HG02870 (cell line): ENCODE data around the gene KCNAB1.
A peak's percentile ranks its signal among the peaks of the same experiment; 100 is the strongest.

ENCODE experiments used
- ATAC-seq: cut with Tn5 transposase; IDR thresholded peaks from one replicate; pipeline ENCODE4 v1.9.1; 2021; ENCODE audit warnings: mild to moderate bottlenecking, moderate library complexity; ENCODE audit not compliant: unreplicated experiment

KCNAB1 gene

DNA sequence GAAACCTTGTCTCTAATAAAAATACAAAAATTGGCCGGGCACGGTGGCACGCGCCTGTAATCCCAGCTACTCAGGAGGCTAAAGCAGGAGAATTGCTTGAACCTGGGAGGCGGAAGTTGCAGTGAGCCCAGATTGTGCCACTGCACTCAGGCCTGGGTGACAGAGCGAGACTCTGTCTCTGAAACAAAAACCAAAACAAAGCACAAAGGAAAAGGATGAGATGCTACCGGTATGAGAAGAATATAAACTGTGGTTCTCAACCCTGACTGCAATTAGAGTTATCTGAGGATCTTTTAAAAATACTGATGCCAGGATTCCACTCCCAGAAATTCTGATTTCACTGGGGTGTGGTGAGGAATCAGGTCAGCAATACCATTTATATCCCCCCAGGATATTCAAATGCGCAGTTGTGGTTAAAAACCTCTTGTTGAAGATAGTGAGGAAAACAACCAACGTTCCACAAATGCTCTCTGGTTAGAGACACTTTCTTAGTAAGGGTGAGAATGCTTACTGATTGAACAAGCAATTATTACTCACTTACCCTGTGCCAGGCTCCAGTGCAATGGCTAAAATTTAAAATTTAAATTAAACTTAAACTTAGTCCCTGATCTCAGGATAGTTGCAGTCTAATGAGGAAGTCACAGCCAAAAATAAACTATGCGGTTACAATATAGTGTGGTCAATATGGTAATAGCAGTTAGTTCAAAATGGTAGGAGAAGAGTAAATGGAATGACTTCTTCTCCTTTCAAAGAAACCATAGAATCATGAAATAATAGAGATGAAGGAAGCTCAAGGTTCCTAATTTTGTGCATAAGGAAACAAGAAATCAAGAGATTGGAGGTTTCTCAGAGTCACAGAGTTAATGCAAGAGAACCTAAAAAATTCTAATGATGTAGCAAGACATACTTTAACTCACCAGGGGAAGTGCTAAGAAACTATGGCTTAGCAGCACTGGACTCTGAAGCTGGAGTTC is 325.0 kb downstream of the KCNAB1 start:
- ATAC-seq, result no peak

GRCh38 chr3:156448300-156448699 is 327.9 kb downstream of the KCNAB1 start:
- ATAC-seq, result peak; percentile 65

DNA sequence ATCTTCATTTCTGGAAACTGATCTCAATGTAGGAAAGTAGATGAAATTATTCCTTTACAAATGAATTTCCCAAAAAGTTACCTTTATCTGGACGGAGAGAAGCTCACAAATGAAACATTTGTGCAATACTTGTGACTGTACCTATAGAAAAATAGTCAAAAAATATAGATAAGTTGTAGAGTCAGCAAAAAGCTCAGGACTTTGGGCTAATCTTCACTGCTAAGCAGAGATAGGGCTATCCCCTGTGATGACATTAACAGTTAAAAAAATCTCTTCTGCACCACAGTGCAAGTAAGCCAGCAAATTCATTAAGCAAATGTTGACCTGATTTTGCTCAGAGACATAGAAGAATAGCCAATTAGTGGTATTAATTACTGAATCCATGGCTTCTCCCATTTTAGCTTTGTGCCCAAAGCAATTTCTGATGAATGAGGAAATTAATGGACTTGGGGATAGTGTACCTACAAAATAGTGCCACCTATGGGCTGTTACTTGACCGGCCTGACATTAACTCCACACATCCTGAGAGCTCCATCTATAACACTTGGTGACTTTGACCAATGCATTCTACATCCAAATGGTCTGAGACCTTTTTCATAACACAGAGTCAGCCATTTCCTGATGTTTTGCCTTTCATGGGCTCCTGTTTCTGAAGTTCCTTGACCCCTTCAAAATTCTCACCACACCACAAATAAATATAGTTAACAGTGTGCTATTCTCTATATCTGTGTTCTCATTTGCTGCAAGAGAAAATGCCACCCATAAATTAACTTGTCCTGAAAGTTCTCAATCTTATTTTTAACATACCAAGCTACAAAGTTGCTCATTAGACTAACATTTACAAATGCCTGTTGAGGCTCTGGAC is 329.6 kb downstream of the KCNAB1 start:
- no peak for ATAC-seq

- no peak for ATAC-seq
Observed at GRCh38 chr3:156455839-156456238, 335.5 kb downstream of the KCNAB1 start.

GRCh38 chr3:156456771-156457224 is 336.4 kb downstream of the KCNAB1 start:
- ATAC-seq, result no peak

DNA sequence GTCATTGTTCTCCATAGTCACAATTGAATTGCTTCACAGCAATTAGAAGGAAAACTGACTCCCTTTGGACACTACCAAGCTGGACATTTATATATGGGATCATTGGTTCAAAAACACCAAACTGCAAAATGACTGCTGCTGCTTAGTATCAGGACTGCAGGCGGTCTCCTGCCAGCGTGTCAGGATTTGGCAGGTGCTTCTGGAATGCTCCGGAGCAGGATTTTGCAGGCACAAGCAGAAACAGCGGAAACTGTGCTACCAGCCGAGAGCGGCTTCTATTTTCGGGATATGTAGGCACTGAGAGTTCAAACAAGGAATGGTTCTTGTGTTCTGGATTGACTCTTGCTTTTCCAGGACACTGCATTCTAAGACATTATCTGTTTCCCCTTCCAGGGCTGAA is 339.1 kb downstream of the KCNAB1 start:
- ATAC-seq, result no peak

DNA sequence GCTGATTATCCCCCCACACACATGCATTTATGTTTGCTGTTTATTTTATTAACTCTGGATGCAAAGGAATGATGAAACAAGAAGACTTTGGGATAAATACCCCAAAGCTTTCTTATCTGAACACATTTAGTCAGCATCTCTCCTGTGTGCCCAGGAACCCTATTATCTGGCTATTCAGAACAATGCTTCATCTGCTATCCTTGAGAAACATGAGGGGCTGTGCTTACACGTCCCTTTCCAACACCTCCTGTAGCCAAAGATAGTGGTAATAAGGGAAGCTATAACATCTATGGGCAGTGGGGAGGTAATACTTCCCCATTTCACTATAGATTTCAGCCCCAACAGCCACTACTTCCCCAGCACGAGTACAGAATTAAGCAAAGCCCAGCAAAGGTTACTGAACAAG is 339.8 kb downstream of the KCNAB1 start:
- ATAC-seq, result peak; percentile 84

DNA sequence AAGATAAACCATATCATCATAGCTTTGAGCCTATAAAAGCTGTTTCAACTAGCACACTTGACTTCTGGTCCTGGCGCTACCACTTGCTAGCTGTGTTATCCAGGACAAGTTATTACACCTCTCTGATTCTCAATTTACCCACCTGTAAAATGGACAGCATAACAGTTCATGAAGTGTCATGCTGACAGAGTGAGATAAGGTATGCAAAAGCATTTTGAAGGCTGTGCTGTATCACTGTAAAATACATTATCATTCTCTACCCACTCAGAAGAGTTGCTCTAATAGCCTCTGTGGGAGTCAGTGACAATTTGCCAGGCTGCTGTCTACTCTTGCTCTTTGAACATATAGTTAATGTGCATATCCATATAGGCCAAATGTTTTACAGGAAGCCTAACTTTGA is 341.5 kb downstream of the KCNAB1 start:
- no peak for ATAC-seq

- ATAC-seq, result no peak
Observed at GRCh38 chr3:156463123-156463522, 342.7 kb downstream of the KCNAB1 start.

- ATAC-seq, result no peak
Observed at GRCh38 chr3:156465194-156465593, 344.8 kb downstream of the KCNAB1 start.

- ATAC-seq, result no peak
Observed at GRCh38 chr3:156469456-156469855, 349.1 kb downstream of the KCNAB1 start.

- ATAC-seq, result no peak
Observed at GRCh38 chr3:156471431-156471830, 351.1 kb downstream of the KCNAB1 start.

DNA sequence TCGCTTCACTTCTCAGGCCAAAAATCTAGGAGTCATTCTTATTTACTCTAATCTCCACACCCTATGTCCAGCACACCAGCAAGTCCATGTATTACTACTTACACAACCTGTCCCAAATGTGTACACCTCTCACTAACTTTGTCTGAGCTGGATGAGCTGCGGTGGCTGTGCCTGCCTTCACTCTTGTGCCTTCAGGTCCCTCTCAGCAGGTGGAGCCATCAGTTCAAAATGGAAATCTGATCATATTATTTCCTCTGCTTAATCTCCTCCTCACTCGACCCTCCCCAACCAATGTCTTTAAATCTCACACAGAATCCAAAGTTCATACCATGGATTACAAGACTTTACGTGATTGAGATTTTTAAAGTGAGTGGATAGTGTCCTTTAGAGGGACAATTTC is 351.8 kb downstream of the KCNAB1 start:
- no peak for ATAC-seq

- no peak for ATAC-seq
Observed at GRCh38 chr3:156472684-156473083, 352.3 kb downstream of the KCNAB1 start.

DNA sequence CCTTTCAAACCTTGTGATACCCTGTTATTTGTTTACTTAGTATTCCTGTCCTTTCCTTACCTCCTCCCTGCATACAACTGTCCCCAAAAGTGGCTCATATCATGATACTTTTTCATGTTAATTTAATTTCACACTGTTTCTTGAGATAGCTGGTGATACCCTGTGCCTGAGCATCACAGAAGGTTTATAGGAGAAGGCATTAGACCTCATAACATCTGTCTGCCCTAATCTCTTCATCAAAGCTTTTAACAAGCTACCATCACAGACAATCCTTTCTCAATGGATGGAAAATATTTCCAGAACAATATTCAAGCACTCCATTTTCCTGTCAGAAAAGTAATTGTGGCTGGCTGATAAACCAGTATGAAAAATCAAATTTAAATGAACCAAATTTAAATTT is 353.0 kb downstream of the KCNAB1 start:
- no peak for ATAC-seq

DNA sequence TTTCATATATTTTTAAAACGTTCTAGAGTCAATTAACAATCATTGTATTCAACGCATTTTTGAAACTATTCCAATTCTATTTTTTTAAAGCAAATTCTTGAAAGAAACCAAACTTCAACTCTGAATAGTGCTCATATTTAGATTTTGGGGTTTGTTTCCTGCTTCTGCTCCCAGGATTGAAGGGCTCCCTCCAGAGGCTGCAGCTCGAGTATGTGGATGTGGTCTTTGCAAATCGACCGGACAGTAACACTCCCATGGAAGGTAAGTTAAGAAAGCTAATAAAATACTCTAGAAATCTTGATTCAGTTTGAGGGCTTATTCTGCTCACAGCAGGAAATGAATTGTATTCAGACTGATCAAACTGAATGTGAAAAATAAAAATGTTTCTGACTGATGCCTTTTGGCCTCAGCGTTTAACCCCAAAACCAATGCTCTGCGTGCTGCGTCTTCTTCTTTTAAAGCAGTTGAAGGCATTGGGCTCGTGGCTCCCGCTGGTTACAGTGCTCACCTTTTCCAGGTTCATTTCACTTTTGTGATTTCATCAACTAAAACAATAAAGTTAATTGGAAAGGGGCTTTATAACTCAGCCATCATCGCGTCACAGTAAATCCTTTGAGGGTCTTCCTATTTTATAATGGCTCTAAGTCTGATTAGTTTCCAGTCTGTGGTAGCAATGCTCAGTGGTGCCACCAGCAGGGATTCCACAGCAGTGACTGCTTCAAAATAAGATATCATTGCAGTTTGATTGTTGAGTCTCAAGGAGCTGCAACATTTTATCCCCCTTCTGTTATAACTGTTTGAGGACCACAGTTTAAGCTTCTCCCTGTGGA is 354.4 kb downstream of the KCNAB1 start:
- ATAC-seq, result no peak

DNA sequence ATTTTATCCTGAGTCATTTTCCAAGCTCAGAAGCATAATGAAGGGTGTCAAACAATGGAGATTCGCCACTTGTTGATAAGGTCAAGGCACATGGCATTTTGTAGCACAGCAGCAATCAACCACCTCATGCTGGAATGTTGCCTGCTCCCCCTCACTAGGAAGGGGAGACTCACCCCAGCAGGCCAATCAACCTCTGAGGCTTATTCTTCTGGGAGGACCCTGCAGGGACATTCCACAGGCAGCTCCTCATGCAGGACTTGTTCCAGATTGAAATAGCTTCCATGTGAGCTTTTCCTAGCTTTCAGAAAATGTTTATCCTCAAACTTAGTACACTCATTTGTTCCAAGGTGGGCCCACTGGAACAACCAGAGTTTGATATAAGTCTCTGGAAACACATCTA is 356.9 kb downstream of the KCNAB1 start:
- ATAC-seq, result no peak

DNA sequence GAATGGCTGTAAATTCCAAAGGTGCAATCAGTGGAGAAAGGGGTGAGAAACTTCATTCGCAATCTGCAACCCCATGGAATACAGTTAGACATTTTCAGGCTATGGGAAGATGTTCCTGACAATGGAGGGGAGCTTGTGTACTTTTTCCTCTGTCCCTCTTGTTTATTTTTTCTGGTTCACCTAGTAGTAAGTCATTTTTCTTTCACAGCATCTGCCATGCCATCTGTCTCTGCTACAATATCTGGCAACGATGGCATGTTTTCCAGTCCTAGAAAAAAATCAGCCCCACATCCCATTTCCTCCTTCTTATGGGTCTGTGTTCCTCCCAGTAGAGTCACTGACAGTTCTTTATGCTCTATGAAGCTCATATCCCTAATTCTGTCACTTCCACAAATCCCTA is 358.5 kb downstream of the KCNAB1 start:
- no peak for ATAC-seq

GRCh38 chr3:156479604-156480003 is 359.2 kb downstream of the KCNAB1 start:
- no peak for ATAC-seq

DNA sequence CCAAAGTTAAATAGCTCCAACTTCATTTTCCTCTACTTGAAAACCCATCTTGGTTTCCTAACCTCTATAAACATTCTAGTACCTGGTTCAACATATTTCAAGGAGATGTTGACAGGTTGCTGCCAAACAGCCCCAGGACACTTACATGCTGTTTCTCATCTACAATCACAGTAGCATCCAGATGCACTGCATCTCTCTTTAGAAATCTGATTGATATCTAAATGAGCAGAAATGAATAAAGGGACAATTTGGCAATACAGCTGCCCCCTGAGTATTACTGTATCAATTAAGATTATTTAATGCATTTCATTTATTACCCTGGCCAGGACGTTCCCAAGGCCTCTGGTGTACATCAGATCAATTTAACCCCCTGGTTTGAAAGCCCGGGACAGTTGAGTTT is 360.6 kb downstream of the KCNAB1 start:
- ATAC-seq, result no peak

- no peak for ATAC-seq
Observed at GRCh38 chr3:156483002-156483401, 362.6 kb downstream of the KCNAB1 start.
